Activated CD8-positive, alpha-beta memory T cell treated with anti-CD3 and anti-CD28 coated beads, Interleukin-2, amount 50 U/mL, for 24 hours (primary cell): Measurements from ENCODE around the gene CTNNA2.

Source experiments
- DNase-seq: peaks from one replicate; pipeline ENCODE4 v3.0.0-alpha.2; 2020; ENCODE audit errors: extremely low read depth

Gene CTNNA2

GRCh38 chr2:79789811-79790210 is 277.0 kb downstream of the CTNNA2 start:
- no peak for DNase-seq

- no peak for DNase-seq
Observed at GRCh38 chr2:79792090-79792489, 279.2 kb downstream of the CTNNA2 start.

GRCh38 chr2:79793006-79793405 is 280.2 kb downstream of the CTNNA2 start:
- DNase-seq = no peak

GRCh38 chr2:79796641-79797040 is 283.8 kb downstream of the CTNNA2 start:
- DNase-seq = no peak

- DNase-seq = no peak
Observed at GRCh38 chr2:79798776-79799175, 285.9 kb downstream of the CTNNA2 start.

- DNase-seq = no peak
Observed at GRCh38 chr2:79799729-79800128, 286.9 kb downstream of the CTNNA2 start.

GRCh38 chr2:79801082-79801481 is 288.2 kb downstream of the CTNNA2 start:
- no peak for DNase-seq

GRCh38 chr2:79817288-79817687 is 304.4 kb downstream of the CTNNA2 start:
- DNase-seq = no peak

GRCh38 chr2:79820281-79820680 is 307.4 kb downstream of the CTNNA2 start:
- no peak for DNase-seq

GRCh38 chr2:79822136-79822535 is 309.3 kb downstream of the CTNNA2 start:
- no peak for DNase-seq

GRCh38 chr2:79824086-79824786 is 311.4 kb downstream of the CTNNA2 start:
- DNase-seq = no peak

- no peak for DNase-seq
Observed at GRCh38 chr2:79827881-79828280, 315.0 kb downstream of the CTNNA2 start.

GRCh38 chr2:79830501-79830900 is 317.6 kb downstream of the CTNNA2 start:
- no peak for DNase-seq

- DNase-seq = no peak
Observed at GRCh38 chr2:79831961-79832360, 319.1 kb downstream of the CTNNA2 start.

GRCh38 chr2:79832511-79833234 is 319.8 kb downstream of the CTNNA2 start:
- no peak for DNase-seq

GRCh38 chr2:79833235-79833878 is 320.5 kb downstream of the CTNNA2 start:
- DNase-seq = no peak

GRCh38 chr2:79835911-79836310 is 323.1 kb downstream of the CTNNA2 start:
- no peak for DNase-seq

GRCh38 chr2:79844011-79844410 is 331.2 kb downstream of the CTNNA2 start:
- no peak for DNase-seq

GRCh38 chr2:79846878-79847277 is 334.0 kb downstream of the CTNNA2 start:
- no peak for DNase-seq

- no peak for DNase-seq
Observed at GRCh38 chr2:79849241-79849640, 336.4 kb downstream of the CTNNA2 start.

- DNase-seq = no peak
Observed at GRCh38 chr2:79849949-79850348, 337.1 kb downstream of the CTNNA2 start.

GRCh38 chr2:79850912-79851311 is 338.1 kb downstream of the CTNNA2 start:
- no peak for DNase-seq
